GM12891 (cell line): ENCODE measurements around the gene LCN1.
A peak's percentile ranks its signal among the peaks of the same experiment; 100 is the strongest.

Experiments
- PAX5 ChIP-seq: IDR thresholded peaks from 2 replicates; pipeline ENCODE4 v1.6.1; 2011; ENCODE audit warnings: low read length, moderate library complexity, mild to moderate bottlenecking; ENCODE audit not compliant: insufficient read depth, severe bottlenecking
- POLR2A ChIP-seq: IDR thresholded peaks from 2 replicates; pipeline ENCODE4 v1.6.1; 2011; ENCODE audit warnings: low read depth, low read length, control low read depth
- POLR2AphosphoS5 ChIP-seq: IDR thresholded peaks from 2 replicates; pipeline ENCODE4 v1.6.1; 2011; ENCODE audit warnings: low read depth, low read length, control low read depth
- SPI1 ChIP-seq: IDR thresholded peaks from 2 replicates; pipeline ENCODE4 v1.6.1; 2011; ENCODE audit warnings: low read depth, low read length, control low read depth

DNA sequence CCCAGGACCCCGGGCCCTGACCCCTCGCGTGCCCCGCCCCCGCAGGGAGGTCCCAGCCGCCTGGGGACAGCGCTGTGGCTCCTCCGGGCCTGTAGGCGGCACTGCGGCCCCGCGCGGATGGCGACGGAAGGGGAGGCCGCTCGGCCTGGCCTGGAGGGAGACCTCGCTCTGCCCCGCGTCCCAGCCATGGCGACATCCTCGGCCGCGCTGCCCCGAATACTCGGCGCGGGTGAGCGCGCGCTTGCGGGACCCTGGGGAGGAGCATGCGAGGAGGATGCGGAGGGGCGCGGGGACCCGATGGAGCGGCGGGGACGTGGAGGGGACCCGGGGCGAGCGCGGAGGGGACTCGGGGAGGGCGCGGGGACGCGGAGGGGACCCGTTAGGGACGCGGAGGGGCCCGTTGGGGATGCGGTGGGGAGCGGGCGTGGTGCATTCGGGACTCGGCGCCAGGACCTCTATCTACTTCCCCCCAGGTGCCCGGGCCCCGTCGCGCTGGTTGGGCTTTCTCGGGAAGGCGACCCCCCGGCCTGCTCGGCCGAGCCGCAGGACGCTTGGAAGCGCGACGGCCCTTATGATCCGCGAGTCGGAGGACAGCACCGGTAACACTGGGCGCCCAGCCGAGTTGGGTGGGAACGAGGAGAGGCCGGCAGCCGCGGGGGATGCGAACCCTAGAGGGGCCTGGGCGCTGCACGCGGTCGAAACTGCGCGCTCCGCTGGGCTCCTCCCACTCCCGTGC, 20.5 kb upstream of the LCN1 start, which contains the start of gene MRPS2:
- TF ChIP-seq PAX5 (peak; percentile 48), POLR2A (peak; percentile 66; the same call in 1 of the 2 replicates), POLR2AphosphoS5 (peak; percentile 75), SPI1 (no peak)
